Myocyte (in vitro differentiated cells): ENCODE data around the gene TTLL10. TPM values are rescaled to one million over a fixed set of nuclear protein-coding genes. Genes with fewer than 3 reads are reported as not detected.

Experiments
- DNase-seq: peaks from one replicate; pipeline ENCODE4 v3.0.0-alpha.2; 2012; ENCODE audit warnings: low read depth
- polyA plus RNA-seq: library from polyadenylated mRNA; unstranded; fragments of >200 nt; gene quantifications from one replicate; pipeline ENCODE4 v1.2.1, GENCODE V29; 2012; ENCODE audit warnings: missing spikeins
- total RNA-seq: library from RNA; depleted of rRNA; stranded (reverse); fragments of >200 nt; gene quantifications from 2 replicates; pipeline ENCODE4 v1.2.3, GENCODE V29; 2014

Gene TTLL10
- not detected in 2 replicates for total RNA-seq
- not detected for polyA plus RNA-seq

GRCh38 chr1:1173793-1174415, at the start of gene TTLL10:
TTLL10 (plus strand) TSS chr1:1173880; CDS start chr1:1179216, 5,336 bp downstream.
- DNase-seq: no peak

GRCh38 chr1:1124508-1124785, 49.2 kb upstream of the TTLL10 start:
- no peak for DNase-seq

- DNase-seq: no peak
Measured at GRCh38 chr1:1124786-1125642, 48.7 kb upstream of the TTLL10 start.

- DNase-seq: no peak
Measured at GRCh38 chr1:1125945-1126344, 47.7 kb upstream of the TTLL10 start.

- no peak for DNase-seq
Measured at GRCh38 chr1:1127551-1128451, 45.9 kb upstream of the TTLL10 start.

- no peak for DNase-seq
Measured at GRCh38 chr1:1128454-1129139, 45.1 kb upstream of the TTLL10 start.

- DNase-seq: no peak
Measured at GRCh38 chr1:1129381-1129821, 44.3 kb upstream of the TTLL10 start.

GRCh38 chr1:1130206-1131120, 43.2 kb upstream of the TTLL10 start:
- no peak for DNase-seq

- DNase-seq: no peak
Measured at GRCh38 chr1:1132042-1132950, 41.4 kb upstream of the TTLL10 start.

GRCh38 chr1:1132956-1133750, 40.5 kb upstream of the TTLL10 start:
- DNase-seq: no peak

- no peak for DNase-seq
Measured at GRCh38 chr1:1134300-1134970, 39.2 kb upstream of the TTLL10 start.

- no peak for DNase-seq
Measured at GRCh38 chr1:1135339-1136136, 38.1 kb upstream of the TTLL10 start.

GRCh38 chr1:1136547-1137230, 37.0 kb upstream of the TTLL10 start:
- no peak for DNase-seq

GRCh38 chr1:1137256-1138045, 36.2 kb upstream of the TTLL10 start:
- DNase-seq: no peak

- no peak for DNase-seq
Measured at GRCh38 chr1:1140673-1141072, 33.0 kb upstream of the TTLL10 start.
